ENCODE data around the gene RBBP8NL.
A peak's percentile ranks its signal among the peaks of the same experiment; 100 is the strongest.

GRCh38 chr20:62427172-62428001, at the start of gene RBBP8NL:
- peak; percentile 60 for TF ChIP-seq CTCF (conservative IDR thresholded peaks at IDR 0.05)
- no peak for TF ChIP-seq EZH2 (IDR thresholded peaks at IDR 0.05; ENCODE audit: low read depth)

All from PC-9 (cell line).